HG03196 (cell line): ENCODE data around the gene DSTYK.

Experiments
- ATAC-seq: cut with Tn5 transposase; IDR thresholded peaks from one replicate; pipeline ENCODE4 v1.9.1; 2021; ENCODE audit not compliant: unreplicated experiment

Gene DSTYK, protein sequence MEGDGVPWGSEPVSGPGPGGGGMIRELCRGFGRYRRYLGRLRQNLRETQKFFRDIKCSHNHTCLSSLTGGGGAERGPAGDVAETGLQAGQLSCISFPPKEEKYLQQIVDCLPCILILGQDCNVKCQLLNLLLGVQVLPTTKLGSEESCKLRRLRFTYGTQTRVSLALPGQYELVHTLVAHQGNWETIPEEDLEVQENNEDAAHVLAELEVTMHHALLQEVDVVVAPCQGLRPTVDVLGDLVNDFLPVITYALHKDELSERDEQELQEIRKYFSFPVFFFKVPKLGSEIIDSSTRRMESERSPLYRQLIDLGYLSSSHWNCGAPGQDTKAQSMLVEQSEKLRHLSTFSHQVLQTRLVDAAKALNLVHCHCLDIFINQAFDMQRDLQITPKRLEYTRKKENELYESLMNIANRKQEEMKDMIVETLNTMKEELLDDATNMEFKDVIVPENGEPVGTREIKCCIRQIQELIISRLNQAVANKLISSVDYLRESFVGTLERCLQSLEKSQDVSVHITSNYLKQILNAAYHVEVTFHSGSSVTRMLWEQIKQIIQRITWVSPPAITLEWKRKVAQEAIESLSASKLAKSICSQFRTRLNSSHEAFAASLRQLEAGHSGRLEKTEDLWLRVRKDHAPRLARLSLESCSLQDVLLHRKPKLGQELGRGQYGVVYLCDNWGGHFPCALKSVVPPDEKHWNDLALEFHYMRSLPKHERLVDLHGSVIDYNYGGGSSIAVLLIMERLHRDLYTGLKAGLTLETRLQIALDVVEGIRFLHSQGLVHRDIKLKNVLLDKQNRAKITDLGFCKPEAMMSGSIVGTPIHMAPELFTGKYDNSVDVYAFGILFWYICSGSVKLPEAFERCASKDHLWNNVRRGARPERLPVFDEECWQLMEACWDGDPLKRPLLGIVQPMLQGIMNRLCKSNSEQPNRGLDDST

DNA sequence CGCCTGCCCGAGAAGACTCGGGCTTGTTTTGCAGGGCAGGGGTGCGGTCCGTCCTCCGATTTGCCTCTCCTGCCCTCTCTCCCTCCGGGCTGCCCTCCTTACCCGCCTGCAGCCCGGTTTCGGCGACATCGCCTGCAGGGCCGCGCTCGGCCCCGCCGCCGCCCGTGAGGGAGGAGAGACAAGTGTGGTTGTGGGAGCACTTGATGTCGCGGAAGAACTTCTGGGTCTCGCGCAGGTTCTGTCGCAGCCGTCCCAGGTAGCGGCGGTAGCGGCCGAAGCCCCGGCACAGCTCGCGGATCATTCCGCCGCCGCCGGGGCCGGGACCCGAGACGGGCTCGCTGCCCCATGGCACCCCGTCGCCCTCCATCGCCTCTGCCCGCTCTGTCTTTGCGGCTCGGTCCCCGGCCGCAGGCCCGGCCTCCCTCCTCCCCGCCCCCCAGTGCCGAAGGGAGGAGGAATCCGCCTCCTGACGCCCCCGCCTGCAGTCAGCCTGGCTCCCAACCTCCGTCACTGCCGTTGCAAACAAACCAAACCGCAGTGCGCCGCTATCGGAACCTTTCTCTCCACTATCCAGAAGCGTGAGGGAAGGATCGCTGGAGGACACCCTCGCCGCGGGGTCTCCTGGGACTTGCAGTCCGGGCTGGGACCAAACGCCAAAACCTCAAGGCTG is at the start of gene DSTYK:
Gene DSTYK (minus strand): TSS at position 534 of the 670 bp plus-strand sequence. CDS start 167 bp downstream, at position 367.
- ATAC-seq: peak; percentile 90

DNA sequence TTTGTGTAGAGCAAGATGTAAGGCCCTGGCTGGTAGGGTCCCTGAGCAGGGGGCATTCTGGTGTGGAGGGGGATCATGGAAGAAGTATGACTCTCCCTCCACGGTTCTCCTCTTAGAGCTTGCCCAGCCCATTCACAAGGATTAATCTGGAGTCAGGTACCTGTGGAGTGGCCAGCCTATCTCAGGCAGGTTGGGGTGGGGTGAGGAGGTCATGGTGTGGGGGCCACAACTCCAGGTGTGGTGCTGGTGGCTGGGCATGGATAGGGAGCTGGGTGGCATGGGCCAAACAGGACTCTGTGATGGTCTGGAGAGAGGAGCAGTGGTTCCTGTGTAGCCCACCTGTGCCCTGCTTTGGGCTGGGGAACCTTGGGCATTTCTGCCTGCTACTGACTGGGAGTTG is 48.5 kb upstream of the DSTYK start:
- no peak for ATAC-seq

DNA sequence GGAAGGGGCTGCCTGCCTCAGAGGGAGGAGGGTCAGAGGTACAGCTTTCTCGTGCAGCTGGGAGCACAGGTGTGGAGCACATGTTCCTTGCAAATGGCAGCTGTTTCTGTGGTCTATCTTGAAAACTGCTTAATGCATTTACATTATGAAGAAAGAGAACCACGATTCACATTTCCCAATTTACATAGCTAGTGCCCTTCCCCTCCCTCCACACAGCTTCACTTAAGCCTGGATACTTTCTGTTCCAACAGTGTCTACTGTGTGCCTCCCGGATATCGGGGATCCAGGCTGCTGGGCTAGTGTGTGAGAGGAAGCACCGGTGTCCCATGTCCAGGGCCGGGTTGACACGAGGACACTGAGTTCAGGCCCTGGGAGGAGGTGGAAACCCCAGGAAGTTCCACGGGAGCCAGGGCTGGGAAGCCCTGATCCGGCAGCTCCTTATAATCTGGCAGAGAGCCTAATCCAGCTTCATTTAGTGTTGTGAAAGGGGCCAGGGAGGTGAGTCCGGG is 47.9 kb upstream of the DSTYK start:
- ATAC-seq: no peak

DNA sequence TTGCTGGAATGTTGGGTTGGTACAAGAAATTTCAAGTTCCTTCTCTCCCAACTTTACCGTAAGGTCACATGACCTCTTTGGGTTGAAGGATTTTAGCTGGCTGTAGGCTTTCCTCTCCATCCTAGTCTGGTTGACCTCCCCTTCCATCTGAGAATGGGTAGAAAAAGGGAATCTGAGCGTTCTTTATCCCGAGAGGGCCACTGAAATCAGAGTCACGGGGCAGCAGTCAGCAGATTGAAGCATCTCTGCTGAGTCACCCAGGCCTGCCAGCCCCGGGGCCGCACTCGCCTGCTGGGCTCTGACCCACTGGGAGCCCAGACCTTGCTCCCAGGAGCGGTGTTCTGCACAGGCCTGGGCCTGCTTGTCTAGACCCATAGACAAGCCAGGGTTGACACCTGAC is 47.2 kb upstream of the DSTYK start:
- ATAC-seq: no peak

DNA sequence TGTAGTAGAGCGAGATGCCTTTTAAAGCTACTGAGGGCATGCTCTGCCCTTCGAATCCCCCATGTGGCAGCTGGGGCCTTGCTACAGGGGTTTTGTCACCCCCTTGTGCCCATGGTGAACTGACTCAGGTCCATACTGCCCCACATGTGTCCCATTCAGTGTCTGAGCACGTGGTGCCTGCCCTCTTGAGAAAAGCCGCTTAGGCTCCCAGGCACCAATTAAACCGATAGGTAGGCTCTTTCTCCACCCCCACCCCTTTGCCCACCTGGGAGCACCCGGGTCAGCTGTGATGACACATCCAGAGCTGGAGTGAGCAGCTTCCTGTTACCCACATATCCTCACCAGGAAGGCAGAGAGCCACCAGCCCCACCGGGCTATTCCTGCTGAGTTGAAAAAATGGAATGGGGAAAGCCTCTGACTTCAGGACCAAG is 46.8 kb upstream of the DSTYK start:
- ATAC-seq: no peak

DNA sequence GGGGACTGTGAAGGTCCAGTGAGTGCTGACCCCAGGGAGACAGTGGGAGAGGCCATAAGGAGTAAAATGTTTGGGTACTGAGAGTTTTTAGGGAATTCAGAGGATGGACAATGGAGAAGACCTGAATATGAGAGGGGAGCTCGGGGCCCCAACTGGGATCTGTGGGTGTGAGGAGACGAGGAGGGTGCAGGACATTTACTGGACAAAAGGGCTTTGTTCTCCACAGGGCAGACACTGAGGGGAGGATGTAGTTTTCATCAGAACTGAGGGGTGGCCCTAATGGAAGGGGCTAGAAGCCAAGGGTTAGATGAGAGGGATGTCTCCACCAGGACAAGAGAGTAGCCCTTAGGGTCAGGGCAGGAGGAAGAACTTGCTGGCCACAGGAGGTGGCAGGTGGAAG is 46.2 kb upstream of the DSTYK start:
- ATAC-seq: no peak

DNA sequence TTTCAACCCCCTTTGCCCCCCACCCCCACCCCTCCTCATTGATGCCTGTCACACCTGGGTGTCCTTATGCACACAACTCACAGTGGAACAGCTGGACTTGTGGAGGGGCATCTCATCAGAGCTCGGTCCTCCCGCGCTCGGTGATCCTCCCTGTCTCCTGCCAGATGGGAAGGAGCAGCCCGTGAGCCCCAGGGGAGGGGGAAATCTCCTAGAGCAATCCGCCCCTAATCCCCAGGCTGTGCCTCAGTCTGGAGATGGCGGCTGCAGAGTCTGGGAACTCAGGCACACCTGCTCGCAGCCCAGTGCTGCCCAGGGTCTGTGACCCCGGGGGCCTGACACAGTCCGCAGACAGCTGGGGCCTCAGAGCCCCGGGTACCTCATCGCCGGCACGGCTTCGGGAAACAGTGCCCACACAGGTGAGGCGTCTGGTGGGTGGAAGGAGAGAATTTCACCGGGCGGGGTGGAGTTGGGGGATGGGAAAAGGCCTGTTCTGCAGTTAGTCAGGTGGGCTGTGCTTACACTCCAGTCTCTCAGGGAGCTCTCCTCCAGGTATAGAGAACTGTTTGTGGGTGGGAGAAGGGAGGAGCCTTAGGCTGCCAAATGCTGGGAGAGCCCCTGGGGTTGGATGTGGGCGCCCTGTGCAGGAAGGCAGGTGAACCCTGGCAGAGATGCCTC is 45.6 kb upstream of the DSTYK start:
- ATAC-seq: no peak

DNA sequence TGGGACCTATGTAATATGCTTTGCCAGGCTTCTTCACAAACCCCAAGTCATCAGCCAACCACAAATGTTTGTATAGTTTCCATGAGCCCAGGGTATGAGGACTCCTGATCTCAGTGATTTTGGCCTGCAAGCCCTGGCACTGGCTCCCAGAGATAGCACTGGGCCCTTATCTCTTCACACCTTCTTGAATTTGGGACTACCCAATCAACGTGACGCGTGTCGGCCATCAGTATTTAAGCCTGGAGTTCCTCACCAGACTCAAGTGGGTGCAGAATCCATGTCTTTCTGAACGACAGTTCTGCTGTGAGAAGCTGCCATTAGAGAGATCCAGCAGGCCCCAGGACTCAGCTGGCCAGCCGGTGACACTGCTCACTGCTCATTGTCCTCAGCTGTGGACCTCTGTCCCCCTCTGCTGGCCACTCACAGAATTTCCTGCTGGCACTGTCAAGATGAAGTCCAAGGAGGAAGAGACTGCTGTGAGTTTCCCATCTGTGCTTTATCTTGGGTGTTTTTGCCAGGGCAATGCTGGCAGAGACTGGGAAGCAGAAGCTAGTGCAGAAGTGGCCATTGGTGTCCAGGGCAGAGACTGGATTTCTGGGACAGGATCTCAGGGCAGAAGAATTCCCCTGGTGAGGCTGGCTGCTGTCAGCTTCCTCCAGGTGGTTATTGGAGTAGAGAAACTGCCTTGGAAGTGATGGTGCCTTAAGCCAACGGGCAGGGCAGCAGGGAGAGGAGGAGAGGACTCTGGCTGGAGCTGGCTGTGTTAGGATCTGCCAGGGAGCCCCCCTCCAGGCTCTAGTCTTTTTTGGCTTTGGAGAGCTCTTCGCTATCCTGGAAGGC is 44.7 kb upstream of the DSTYK start:
- ATAC-seq: no peak

DNA sequence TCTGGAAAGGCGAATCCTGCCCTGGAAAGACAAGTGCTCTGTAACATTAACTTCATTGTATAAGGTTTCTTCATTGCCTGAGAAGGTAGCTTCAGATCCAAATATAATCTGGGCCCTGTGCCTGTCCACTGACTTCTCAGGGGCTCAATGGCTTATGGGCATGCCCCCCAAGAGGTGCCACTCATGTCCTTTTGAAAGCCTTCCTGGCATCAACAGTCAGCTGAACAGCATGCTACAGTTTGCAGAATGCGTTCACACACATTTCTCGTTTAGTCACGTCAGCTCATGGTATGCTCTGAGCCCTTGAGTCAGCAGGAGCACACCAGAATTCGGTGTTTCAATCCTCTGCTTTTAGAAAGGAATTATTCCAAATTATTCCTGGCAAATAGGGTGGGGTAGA is 40.1 kb upstream of the DSTYK start:
- ATAC-seq: no peak

DNA sequence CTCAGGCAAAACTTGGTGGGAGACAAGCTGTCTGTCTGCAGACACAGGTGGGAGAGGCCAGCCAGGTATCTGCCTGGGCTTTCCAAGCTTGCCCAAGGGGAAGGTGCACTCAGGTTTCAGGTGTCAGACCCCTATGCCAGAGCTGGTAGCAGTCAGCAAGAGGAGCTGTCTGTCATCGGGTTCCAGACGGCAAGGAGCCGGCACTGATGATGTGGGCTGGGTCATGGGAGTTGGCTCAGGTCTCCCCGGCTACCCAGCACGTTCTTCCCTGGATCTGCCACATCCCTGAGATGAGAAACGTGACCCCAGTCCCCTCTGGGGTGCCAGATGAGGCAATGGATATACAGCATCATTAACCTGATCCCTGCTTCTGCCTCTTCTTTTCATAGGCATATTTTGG is 39.2 kb upstream of the DSTYK start:
- no peak for ATAC-seq

DNA sequence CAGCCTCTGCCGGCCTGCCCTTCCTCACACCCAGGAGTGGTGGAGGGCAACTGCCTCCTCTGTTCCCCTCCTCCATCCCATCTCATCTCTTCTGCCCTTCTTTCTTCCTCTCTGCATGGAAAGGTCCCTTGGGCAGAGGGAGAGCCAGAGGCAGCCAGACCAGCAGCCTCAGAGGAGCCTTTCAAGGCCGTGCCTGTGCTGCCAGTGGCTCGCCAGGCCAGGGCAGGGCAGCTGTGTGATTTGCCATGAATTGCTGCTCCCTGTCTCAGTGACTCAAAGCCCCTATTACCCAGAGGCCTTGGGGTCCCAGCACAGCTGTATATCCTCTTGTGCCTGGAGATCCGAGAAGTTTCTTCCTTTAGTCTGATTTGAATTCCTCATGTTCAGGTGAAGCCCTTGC is 38.1 kb upstream of the DSTYK start:
- no peak for ATAC-seq

DNA sequence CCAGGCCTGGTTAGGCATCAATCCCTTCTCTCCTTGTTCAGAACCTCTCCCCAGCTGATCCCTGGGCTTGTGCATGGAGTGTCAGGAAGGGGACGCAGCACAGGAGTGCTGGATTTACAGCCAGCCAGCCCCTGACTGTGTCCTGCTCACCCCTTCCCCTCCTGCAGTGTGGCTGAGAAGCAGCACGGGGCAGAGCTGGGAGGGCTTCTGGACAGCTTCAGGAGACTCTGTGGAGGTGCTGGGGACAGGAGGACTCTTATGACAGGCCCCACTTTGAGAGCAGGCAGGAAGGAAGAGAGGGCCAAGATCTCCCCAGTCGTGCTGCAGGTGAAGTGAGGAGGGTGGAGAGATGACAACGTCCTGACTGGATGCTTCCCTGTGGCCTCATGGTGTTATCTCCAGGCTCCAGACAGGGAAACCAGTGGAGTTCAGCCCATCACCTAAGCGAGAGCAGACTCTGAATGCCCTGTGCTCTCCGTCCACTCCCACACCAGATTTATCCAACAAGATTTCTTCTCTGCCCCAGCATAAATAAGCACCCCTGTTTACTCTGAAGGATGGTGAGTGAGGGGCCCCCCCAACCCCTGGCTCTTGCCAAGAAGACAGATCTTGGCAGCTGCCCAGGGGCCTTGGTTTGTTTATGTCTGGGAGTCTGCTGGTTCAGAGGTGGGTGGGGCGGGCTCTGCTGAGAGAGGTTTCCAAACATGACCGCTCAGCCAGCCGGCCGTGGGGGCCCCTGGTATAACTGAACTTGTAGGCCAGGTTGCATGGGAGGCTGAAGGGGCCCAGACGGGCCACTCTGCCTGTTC is 37.5 kb upstream of the DSTYK start:
- no peak for ATAC-seq

DNA sequence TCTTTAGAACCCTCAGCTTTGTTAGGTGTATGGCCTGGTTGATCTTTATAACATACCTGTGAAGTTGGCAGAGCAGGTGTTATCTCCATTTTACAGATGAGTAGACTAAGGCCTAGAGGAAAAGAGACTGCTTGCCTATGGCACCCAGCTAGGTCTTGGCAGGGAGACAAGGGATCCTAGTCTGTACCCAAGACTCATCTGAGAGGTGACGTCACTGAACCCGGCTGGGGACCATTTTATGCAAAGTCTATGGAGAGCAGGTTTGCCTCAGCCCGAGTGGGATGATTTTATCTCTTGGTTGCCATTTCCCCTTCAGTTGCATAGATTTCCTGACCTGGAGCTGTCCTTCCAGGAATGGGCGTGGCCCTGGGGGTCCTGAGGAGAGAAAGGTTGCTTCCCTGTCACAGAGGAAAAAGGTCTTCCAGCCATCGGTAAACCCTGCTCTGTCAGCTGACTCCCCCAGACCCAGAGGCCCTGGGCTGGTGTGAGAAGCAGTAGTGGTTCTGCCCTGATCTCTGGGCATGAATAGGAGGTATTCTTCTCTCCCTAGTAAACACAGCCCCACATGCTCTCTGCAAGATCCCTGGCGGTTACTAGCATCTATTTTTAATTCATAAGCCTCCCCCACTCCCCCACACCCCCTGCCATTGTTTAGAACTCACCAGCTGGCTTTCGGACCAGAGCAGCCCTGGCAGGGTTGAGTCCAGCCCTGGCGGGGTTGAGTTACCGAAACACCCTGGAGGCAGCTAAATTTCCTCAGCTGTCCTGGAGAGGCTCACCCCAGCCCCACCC is 35.8 kb upstream of the DSTYK start:
- ATAC-seq: no peak

DNA sequence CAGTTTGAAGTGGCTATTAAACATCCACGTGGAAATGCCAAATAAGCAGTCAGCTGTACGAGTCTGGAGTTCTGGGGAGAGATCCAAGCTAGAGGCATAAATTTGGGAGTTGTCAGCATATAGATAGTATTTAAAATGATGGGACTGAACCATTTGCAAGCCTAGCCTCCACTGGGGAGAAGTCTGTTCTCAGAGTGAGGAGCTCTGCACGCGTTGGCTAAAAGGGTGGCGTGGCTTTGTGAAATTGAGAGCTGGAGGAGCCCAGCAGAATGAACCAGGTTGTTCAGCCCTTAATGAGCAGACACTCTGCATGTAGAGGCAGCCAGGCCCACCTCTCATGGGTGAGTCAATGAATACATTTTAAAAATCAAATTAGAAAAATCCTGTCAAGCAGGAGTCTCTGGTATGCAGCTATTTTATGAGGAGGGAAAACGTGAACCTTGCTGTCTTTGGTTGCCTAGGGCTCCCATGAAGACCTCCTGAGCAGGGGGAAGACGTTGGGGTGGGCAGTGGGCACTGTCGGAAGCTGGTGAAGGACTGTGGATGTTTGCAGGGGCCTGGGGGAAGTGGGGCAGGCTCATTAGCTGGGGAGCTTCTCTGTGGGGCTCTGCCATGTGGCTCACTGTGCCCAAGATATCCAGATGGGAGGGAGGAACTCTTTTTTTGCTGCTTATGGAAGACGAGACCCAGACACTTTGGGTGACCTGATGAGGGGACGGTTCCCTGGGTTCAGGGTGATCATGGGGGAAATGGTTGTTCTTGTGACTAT is 35.0 kb upstream of the DSTYK start:
- ATAC-seq: no peak

DNA sequence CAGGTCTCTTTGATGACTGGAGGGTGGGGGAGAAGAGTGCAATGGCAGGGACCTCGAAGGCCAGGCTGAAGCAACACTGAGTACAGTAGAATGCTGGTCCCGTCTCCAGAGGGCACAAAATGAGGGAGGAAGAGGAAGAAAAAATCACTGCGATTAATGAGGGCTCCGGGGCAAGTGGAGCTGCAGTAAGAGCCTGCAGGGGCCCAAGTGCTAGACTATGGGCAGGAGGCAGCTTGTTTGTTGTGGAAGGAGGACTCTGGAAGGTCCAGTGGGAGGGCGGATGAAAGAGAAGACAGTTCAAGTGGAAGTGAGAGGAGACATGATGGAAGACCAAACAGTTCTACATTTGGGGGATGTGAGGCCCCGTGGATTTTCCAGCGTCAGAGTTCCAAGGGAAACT is 33.6 kb upstream of the DSTYK start:
- ATAC-seq: no peak

DNA sequence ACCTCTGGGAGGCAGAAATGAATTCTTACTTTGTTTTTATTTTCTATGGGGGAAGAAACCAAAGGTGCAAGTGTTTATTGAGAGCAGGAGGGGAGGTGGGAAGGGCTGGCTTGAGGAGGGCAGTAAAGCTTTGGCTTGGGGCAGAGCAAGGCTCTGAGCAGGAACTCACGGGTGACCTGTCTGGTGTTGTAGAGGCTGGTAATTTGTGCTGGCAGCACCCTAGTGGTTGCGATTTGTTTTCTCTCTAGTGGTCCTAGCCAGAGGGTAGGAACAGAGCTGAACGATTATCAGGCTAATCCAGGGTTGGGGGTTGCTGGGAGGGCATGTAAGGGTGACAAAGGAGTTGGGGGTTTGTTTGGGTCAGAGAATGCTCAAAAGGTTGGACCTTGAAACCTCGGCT is 32.9 kb upstream of the DSTYK start:
- no peak for ATAC-seq
